WI38 (cell line): ENCODE data around the gene HBEGF.

ENCODE experiments used
- H3K4me3 ChIP-seq: 2 replicates; pipeline ENCODE4 v1.5.1; 2011; ENCODE audit warnings: low read depth, mild to moderate bottlenecking, control low read depth, low read length
- CTCF ChIP-seq: IDR thresholded peaks from 2 replicates; pipeline ENCODE4 v1.5.1; 2012; ENCODE audit warnings: low read depth, mild to moderate bottlenecking, control low read depth, low read length

The HBEGF gene

DNA sequence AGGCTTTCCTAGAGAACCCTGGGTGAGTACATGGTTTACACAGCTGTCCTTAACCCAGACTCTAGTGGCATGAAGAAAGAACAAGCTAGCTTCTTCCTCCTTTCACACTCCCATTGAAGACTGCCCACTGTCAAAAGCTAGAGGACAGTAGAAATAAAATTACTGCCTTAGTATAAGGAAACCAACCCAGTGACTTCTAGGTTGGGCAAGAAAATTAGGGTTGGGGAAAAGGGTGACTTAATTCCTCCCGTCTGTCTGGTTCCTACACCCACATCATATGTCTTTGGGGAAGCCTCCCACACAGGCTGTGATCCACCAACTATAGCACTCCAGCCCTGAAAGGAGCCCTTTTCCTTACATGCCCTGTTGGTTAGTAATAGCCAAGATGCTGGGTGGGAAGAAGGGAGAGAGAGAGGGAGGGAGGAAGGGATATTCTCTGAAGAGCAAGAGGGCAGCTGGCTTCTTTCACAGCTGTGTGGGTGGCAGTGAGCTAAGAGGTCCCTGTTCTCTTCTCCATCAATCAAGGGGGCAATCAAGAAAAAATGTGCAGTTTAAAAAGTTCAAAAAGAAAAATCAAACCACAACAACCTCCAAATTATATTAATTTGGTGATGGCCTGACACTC lies 21.7 kb downstream of the HBEGF start:
- H3K4me3 ChIP-seq = no peak overlapping the region
- TF ChIP-seq CTCF = no peak

- TF ChIP-seq CTCF = no peak
These were observed 22.3 kb downstream of the HBEGF start for GRCh38 chr5:140324041-140324600.

DNA sequence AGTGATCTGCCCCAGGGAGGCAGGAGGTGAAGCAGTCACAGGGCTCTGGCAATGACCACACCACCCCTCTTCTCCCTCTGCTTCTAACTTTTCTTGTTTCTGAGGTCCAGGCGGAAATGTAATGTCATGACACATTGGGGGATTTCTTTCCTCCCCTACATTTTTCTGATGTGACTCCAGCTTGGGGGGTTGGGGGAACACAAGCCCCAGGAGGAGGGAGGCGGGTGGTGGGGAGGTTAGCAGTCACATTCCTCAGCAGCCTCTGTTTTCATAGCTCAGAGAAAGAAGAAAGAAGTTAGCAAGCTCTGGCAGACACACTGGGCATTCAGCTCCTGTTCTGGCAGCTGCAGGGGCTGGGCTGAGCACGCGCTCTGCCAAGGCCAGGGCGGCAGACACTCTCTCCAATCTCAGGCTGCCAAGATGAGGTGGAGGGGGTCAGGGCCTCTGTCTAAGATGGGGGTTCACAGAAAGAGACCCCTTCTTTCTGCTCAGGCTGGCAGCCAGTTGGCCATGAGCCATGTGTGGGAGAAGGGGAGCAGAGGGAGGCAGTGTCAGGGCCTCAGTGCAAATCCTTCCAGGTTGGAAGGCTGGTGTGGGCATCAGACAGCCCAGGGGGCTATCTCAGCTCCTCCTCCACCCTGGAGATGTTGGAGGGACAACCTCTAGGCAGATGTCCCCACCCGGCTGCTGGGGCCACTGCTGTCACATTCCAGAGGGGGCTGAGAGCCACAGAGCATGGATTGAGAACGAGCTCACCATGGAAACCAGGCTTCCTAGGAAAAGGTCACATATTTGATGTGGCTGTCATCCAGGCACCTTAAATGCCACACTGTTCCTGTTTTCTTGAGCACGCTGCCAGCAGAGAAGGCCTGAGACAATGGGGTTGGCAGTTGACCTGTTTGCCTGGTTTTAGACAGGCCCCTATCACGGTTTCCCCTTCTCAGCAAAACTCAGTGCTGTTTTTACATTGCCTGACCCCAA lies 23.4 kb downstream of the HBEGF start:
- peak overlapping the region; percentile 27 for H3K4me3 ChIP-seq

More at GRCh38 chr5:140324041-140324600, 22.3 kb downstream of the HBEGF start:
- H3K4me3 ChIP-seq = no peak overlapping the region

GRCh38 chr5:140321796-140322195 lies 24.6 kb downstream of the HBEGF start:
- no peak overlapping the region for H3K4me3 ChIP-seq
- no peak for TF ChIP-seq CTCF

More for the DNA sequence above, 23.4 kb downstream of the HBEGF start:
- TF ChIP-seq CTCF = no peak

DNA sequence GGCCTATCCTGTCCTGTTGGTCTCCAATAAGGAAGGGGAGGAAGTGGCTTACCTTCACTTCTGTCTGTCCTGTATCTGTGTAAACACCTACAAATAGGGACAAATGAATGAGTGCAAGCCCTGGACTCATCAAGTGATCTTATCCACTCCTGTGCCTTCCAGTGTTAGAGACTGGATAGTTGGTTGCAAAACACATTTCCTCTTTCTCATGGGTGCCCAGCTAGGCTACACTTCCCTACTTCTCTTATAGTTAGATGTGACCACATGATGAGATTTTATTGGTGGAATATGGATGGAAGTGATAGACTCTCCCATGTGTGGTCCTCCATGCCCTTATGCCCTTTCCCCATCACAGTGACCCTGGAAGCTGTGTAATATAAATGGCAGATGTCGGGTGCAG lies 26.6 kb downstream of the HBEGF start:
- H3K4me3 ChIP-seq = no peak overlapping the region
- no peak for TF ChIP-seq CTCF

DNA sequence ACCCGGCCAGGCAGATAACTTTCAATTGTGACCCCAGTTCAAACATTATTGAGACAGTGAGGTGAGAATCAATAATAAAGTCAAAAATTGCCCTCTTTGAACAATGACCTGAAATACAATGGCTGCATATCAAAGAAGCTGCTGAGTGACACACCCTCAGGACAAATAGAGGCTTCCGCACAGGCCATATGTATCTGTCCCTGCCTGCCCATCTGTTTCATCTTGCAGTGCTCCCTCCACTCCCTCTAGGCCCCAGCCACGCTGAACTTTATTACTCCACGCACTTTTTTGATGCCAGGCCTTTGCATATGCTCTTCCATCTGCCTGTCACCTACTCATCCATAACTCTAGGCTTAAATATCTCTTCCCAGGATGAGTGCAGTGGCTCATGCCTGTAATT lies 27.6 kb downstream of the HBEGF start:
- no peak for TF ChIP-seq CTCF
- H3K4me3 ChIP-seq = no peak overlapping the region
